ENCODE data around the gene DNAI4.

DNAI4 gene

GRCh38 chr1:66943361-66943969 is 18.8 kb upstream of the DNAI4 start:
- no peak overlapping the region for H3K4me3 ChIP-seq (ENCODE audit: insufficient read depth, low read depth, low read length, poor library complexity, severe bottlenecking)
- H3K27me3 ChIP-seq (replicated peaks; ENCODE audit: control insufficient read depth, insufficient read depth, low read length, poor library complexity, severe bottlenecking): no peaks in the 10 kb centered on the region
- H3K36me3 ChIP-seq (ENCODE audit: control insufficient read depth, insufficient read depth, low read length): peaks cover 24% of the 10 kb centered on the region
- peaks cover 4% of the 10 kb centered on the region for H3K4me1 ChIP-seq (ENCODE audit: control insufficient read depth, insufficient read depth, low read length, poor library complexity, severe bottlenecking)
- H3K27ac ChIP-seq (ENCODE audit: insufficient read depth, low read length, poor library complexity, severe bottlenecking): no peak overlapping the region
- DNase-seq: no peak
- H3K9me3 ChIP-seq (ENCODE audit: control insufficient read depth, low read length): no peaks in the 10 kb centered on the region

GRCh38 chr1:66940981-66941380 is 16.3 kb upstream of the DNAI4 start:
- no peak overlapping the region for H3K4me3 ChIP-seq (ENCODE audit: insufficient read depth, low read depth, low read length, poor library complexity, severe bottlenecking)
- H3K27me3 ChIP-seq (replicated peaks; ENCODE audit: control insufficient read depth, insufficient read depth, low read length, poor library complexity, severe bottlenecking): no peaks in the 10 kb centered on the region
- peaks cover 6% of the 10 kb centered on the region for H3K36me3 ChIP-seq (ENCODE audit: control insufficient read depth, insufficient read depth, low read length)
- peaks cover 7% of the 10 kb centered on the region for H3K4me1 ChIP-seq (ENCODE audit: control insufficient read depth, insufficient read depth, low read length, poor library complexity, severe bottlenecking)
- DNase-seq: no peak
- no peaks in the 10 kb centered on the region for H3K9me3 ChIP-seq (ENCODE audit: control insufficient read depth, low read length)
- no peak overlapping the region for H3K27ac ChIP-seq (ENCODE audit: insufficient read depth, low read length, poor library complexity, severe bottlenecking)

GRCh38 chr1:66938613-66939012 is 14.0 kb upstream of the DNAI4 start:
- H3K4me3 ChIP-seq (ENCODE audit: insufficient read depth, low read depth, low read length, poor library complexity, severe bottlenecking): no peak overlapping the region
- H3K4me1 ChIP-seq (ENCODE audit: control insufficient read depth, insufficient read depth, low read length, poor library complexity, severe bottlenecking): peaks cover 19% of the 10 kb centered on the region
- H3K27ac ChIP-seq (ENCODE audit: insufficient read depth, low read length, poor library complexity, severe bottlenecking): no peak overlapping the region
- no peaks in the 10 kb centered on the region for H3K9me3 ChIP-seq (ENCODE audit: control insufficient read depth, low read length)
- H3K27me3 ChIP-seq (replicated peaks; ENCODE audit: control insufficient read depth, insufficient read depth, low read length, poor library complexity, severe bottlenecking): no peaks in the 10 kb centered on the region
- DNase-seq: no peak
- H3K36me3 ChIP-seq (ENCODE audit: control insufficient read depth, insufficient read depth, low read length): no peaks in the 10 kb centered on the region

- Histone ChIP-seq H3K27ac (ENCODE audit: insufficient read depth, low read length, poor library complexity, severe bottlenecking) (no peak overlapping the region), H3K27me3 (replicated peaks; ENCODE audit: control insufficient read depth, insufficient read depth, low read length, poor library complexity, severe bottlenecking) (no peaks in the 10 kb centered on the region), H3K4me3 (ENCODE audit: insufficient read depth, low read depth, low read length, poor library complexity, severe bottlenecking) (no peak overlapping the region), H3K9me3 (ENCODE audit: control insufficient read depth, low read length) (no peaks in the 10 kb centered on the region), H3K4me1 (ENCODE audit: control insufficient read depth, insufficient read depth, low read length, poor library complexity, severe bottlenecking) (peaks cover 20% of the 10 kb centered on the region), H3K36me3 (ENCODE audit: control insufficient read depth, insufficient read depth, low read length) (no peaks in the 10 kb centered on the region)
- DNase-seq: no peak
Observed at GRCh38 chr1:66937529-66938234, 13.0 kb upstream of the DNAI4 start.

- H3K27ac ChIP-seq (ENCODE audit: insufficient read depth, low read length, poor library complexity, severe bottlenecking): peak overlapping the region; percentile 51
Observed at GRCh38 chr1:66933887-66934700, 9.4 kb upstream of the DNAI4 start.

GRCh38 chr1:66932291-66932690 is 7.6 kb upstream of the DNAI4 start:
- H3K9me3 ChIP-seq (ENCODE audit: control insufficient read depth, low read length): no peaks in the 10 kb centered on the region
- H3K27ac ChIP-seq (ENCODE audit: insufficient read depth, low read length, poor library complexity, severe bottlenecking): peak overlapping the region; percentile 8
- peaks cover 20% of the 10 kb centered on the region for H3K4me1 ChIP-seq (ENCODE audit: control insufficient read depth, insufficient read depth, low read length, poor library complexity, severe bottlenecking)
- H3K36me3 ChIP-seq (ENCODE audit: control insufficient read depth, insufficient read depth, low read length): no peaks in the 10 kb centered on the region
- no peak overlapping the region for H3K4me3 ChIP-seq (ENCODE audit: insufficient read depth, low read depth, low read length, poor library complexity, severe bottlenecking)
- DNase-seq: no peak
- H3K27me3 ChIP-seq (replicated peaks; ENCODE audit: control insufficient read depth, insufficient read depth, low read length, poor library complexity, severe bottlenecking): no peaks in the 10 kb centered on the region

More at GRCh38 chr1:66933887-66934700, 9.4 kb upstream of the DNAI4 start:
- Histone ChIP-seq H3K27me3 (replicated peaks; ENCODE audit: control insufficient read depth, insufficient read depth, low read length, poor library complexity, severe bottlenecking) (no peaks in the 10 kb centered on the region), H3K9me3 (ENCODE audit: control insufficient read depth, low read length) (no peaks in the 10 kb centered on the region), H3K4me1 (ENCODE audit: control insufficient read depth, insufficient read depth, low read length, poor library complexity, severe bottlenecking) (peaks cover 22% of the 10 kb centered on the region), H3K4me3 (ENCODE audit: insufficient read depth, low read depth, low read length, poor library complexity, severe bottlenecking) (peak overlapping the region; percentile 32), H3K36me3 (ENCODE audit: control insufficient read depth, insufficient read depth, low read length) (no peaks in the 10 kb centered on the region)
- no peak for DNase-seq

GRCh38 chr1:66931590-66931989 is 6.9 kb upstream of the DNAI4 start:
- no peak for DNase-seq
- Histone ChIP-seq H3K9me3 (ENCODE audit: control insufficient read depth, low read length) (no peaks in the 10 kb centered on the region), H3K27me3 (replicated peaks; ENCODE audit: control insufficient read depth, insufficient read depth, low read length, poor library complexity, severe bottlenecking) (no peaks in the 10 kb centered on the region), H3K36me3 (ENCODE audit: control insufficient read depth, insufficient read depth, low read length) (no peaks in the 10 kb centered on the region), H3K27ac (ENCODE audit: insufficient read depth, low read length, poor library complexity, severe bottlenecking) (peak overlapping the region; percentile 96), H3K4me3 (ENCODE audit: insufficient read depth, low read depth, low read length, poor library complexity, severe bottlenecking) (peak overlapping the region; percentile 94), H3K4me1 (ENCODE audit: control insufficient read depth, insufficient read depth, low read length, poor library complexity, severe bottlenecking) (peaks cover 18% of the 10 kb centered on the region)

- Histone ChIP-seq H3K4me1 (ENCODE audit: control insufficient read depth, insufficient read depth, low read length, poor library complexity, severe bottlenecking) (peaks cover 21% of the 10 kb centered on the region), H3K9me3 (ENCODE audit: control insufficient read depth, low read length) (no peaks in the 10 kb centered on the region), H3K36me3 (ENCODE audit: control insufficient read depth, insufficient read depth, low read length) (no peaks in the 10 kb centered on the region), H3K27ac (ENCODE audit: insufficient read depth, low read length, poor library complexity, severe bottlenecking) (peak overlapping the region; percentile 96), H3K27me3 (replicated peaks; ENCODE audit: control insufficient read depth, insufficient read depth, low read length, poor library complexity, severe bottlenecking) (no peaks in the 10 kb centered on the region), H3K4me3 (ENCODE audit: insufficient read depth, low read depth, low read length, poor library complexity, severe bottlenecking) (peak overlapping the region; percentile 94)
- no peak for DNase-seq
Observed at GRCh38 chr1:66930823-66931174, 6.1 kb upstream of the DNAI4 start.

GRCh38 chr1:66929999-66930822 is 5.6 kb upstream of the DNAI4 start:
- Histone ChIP-seq H3K27me3 (replicated peaks; ENCODE audit: control insufficient read depth, insufficient read depth, low read length, poor library complexity, severe bottlenecking) (no peaks in the 10 kb centered on the region), H3K36me3 (ENCODE audit: control insufficient read depth, insufficient read depth, low read length) (no peaks in the 10 kb centered on the region), H3K27ac (ENCODE audit: insufficient read depth, low read length, poor library complexity, severe bottlenecking) (peak overlapping the region; percentile 96), H3K4me3 (ENCODE audit: insufficient read depth, low read depth, low read length, poor library complexity, severe bottlenecking) (peak overlapping the region; percentile 94), H3K4me1 (ENCODE audit: control insufficient read depth, insufficient read depth, low read length, poor library complexity, severe bottlenecking) (peaks cover 21% of the 10 kb centered on the region), H3K9me3 (ENCODE audit: control insufficient read depth, low read length) (no peaks in the 10 kb centered on the region)
- peak; percentile 90 to 91 (median 91) for DNase-seq
